Tibial nerve (tissue), 4 donors: ENCODE data around the gene TMEM59.

Source experiments
- EP300 ChIP-seq, 2 donors: sonication (generic); formaldehyde crosslinking; IDR thresholded peaks; one replicate each; pipeline ENCODE4 v1.6.1; 2017; ENCODE audit warnings: antibody characterized with exemption in 2 of 2, mild to moderate bottlenecking in 1 of 2
- POLR2A ChIP-seq, 2 donors: fragments of 450-650 bp; IDR thresholded peaks; one replicate each; pipeline ENCODE4 v1.6.1; 2017; ENCODE audit warnings: antibody characterized with exemption in 2 of 2, mild to moderate bottlenecking in 2 of 2, moderate library complexity in 2 of 2
- TF ChIP-seq, protein P1 (sequence below), 5 experiments: fragments of 200-600 bp in 3 of 5; fragments of 450-650 bp in 2 of 5; sonication (generic) in 3 of 5; IDR thresholded peaks; one replicate each; pipeline ENCODE4 v1.5.1; 2016 to 2019; ENCODE audit warnings: antibody characterized with exemption in 5 of 5, mild to moderate bottlenecking in 3 of 5, moderate library complexity in 2 of 5

DNA sequence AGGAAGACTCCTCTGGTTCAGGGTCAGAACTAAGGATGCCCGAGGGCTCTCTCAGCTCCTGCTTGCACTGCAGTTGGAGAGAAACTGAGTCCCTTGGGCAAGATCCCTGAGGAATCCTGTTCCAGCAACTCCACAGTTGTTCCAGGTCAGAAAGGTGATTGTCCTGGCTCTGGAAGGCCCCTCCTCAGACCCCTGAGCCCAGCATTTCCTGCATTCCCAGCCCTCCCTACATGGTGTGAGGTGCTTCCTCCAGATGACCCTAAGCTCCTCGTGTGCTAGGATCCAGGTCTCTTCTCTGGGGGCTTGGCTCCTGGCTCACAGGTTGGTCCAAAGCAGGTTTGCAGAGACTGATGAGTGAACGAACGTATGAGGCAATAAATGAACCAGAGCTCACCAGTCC, 46.5 kb downstream of the TMEM59 start:
- TF ChIP-seq, protein P1, sequence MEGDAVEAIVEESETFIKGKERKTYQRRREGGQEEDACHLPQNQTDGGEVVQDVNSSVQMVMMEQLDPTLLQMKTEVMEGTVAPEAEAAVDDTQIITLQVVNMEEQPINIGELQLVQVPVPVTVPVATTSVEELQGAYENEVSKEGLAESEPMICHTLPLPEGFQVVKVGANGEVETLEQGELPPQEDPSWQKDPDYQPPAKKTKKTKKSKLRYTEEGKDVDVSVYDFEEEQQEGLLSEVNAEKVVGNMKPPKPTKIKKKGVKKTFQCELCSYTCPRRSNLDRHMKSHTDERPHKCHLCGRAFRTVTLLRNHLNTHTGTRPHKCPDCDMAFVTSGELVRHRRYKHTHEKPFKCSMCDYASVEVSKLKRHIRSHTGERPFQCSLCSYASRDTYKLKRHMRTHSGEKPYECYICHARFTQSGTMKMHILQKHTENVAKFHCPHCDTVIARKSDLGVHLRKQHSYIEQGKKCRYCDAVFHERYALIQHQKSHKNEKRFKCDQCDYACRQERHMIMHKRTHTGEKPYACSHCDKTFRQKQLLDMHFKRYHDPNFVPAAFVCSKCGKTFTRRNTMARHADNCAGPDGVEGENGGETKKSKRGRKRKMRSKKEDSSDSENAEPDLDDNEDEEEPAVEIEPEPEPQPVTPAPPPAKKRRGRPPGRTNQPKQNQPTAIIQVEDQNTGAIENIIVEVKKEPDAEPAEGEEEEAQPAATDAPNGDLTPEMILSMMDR (IDR thresholded peaks at IDR 0.05) = no peak
- TF ChIP-seq EP300 (IDR thresholded peaks at IDR 0.05) = no peak
- no peak for TF ChIP-seq POLR2A (IDR thresholded peaks at IDR 0.05)
